Neural cell (in vitro differentiated cells): ENCODE results near the gene SLC10A7. TPM values are rescaled to one million over a fixed set of nuclear protein-coding genes. Genes with fewer than 3 reads are reported as not detected.

Source experiments
- H2AFZ ChIP-seq: fragments of 200-600, 300-800 bp; sonication (generic), shearing (Covaris generic); 2 replicates; pipeline ENCODE4 v1.6.0; 2014; ENCODE audit warnings: low read depth, mild to moderate bottlenecking, antibody characterized with exemption, low read length, moderate library complexity
- H3F3A ChIP-seq: fragments of 200-600 bp; shearing (Covaris generic); 2 replicates; pipeline ENCODE4 v1.6.1; 2016; ENCODE audit warnings: mild to moderate bottlenecking, moderate library complexity, mixed read lengths, antibody characterized with exemption, low read length; ENCODE audit not compliant: insufficient read depth, poor library complexity, severe bottlenecking
- H3K27ac ChIP-seq: fragments of 200-600, 300-800 bp; sonication (generic), shearing (Covaris generic); 2 replicates; pipeline ENCODE4 v1.5.1; 2014; ENCODE audit warnings: mild to moderate bottlenecking, low read length, moderate library complexity
- H3K27me3 ChIP-seq: fragments of 300-800, 200-600 bp; sonication (generic), shearing (Covaris generic); 2 replicates; pipeline ENCODE4 v1.6.0; 2014; ENCODE audit warnings: mild to moderate bottlenecking, low read depth, low read length, moderate library complexity; ENCODE audit not compliant: insufficient read depth
- H3K36me3 ChIP-seq: fragments of 300-800, 200-600 bp; sonication (generic), shearing (Covaris generic); 2 replicates; pipeline ENCODE4 v1.5.1; 2014; ENCODE audit warnings: mild to moderate bottlenecking, antibody characterized with exemption, low read length, moderate library complexity; ENCODE audit not compliant: insufficient read depth
- H3K4me2 ChIP-seq: fragments of 300-800, 200-600 bp; sonication (generic), shearing (Covaris generic); 2 replicates; pipeline ENCODE4 v1.6.0; 2014; ENCODE audit warnings: mild to moderate bottlenecking, low read length
- H3K4me3 ChIP-seq: fragments of 300-800, 200-600 bp; sonication (generic), shearing (Covaris generic); 2 replicates; pipeline ENCODE4 v1.5.1; 2014; ENCODE audit warnings: mild to moderate bottlenecking, low read length, moderate library complexity
- H3K79me2 ChIP-seq: fragments of 200-600 bp; shearing (Covaris generic); replicated peaks from 2 replicates; pipeline ENCODE4 v1.6.0; 2014; ENCODE audit warnings: mild to moderate bottlenecking, low read length, moderate library complexity; ENCODE audit not compliant: insufficient read depth
- H3K9ac ChIP-seq: fragments of 300-800, 200-600 bp; sonication (generic), shearing (Covaris generic); 2 replicates; pipeline ENCODE4 v1.6.1; 2016; ENCODE audit warnings: mild to moderate bottlenecking, low read length, mixed read lengths
- H3K9me2 ChIP-seq: fragments of 200-600 bp; shearing (Covaris generic); 2 replicates; pipeline ENCODE4 v1.6.1; 2016; ENCODE audit warnings: mild to moderate bottlenecking, low read length, mixed read lengths; ENCODE audit not compliant: insufficient read depth
- H3K9me3 ChIP-seq: fragments of 200-600, 300-800 bp; sonication (generic), shearing (Covaris generic); 2 replicates; pipeline ENCODE4 v1.6.1; 2016; ENCODE audit warnings: mild to moderate bottlenecking, mixed run types, low read length, moderate library complexity, mixed read lengths
- H4K20me1 ChIP-seq: fragments of 200-600 bp; shearing (Covaris generic); 2 replicates; pipeline ENCODE4 v1.6.1; 2016; ENCODE audit warnings: mild to moderate bottlenecking, mixed run types; ENCODE audit not compliant: insufficient read depth
- EP300 ChIP-seq: fragments of 450-650 bp; conservative IDR thresholded peaks from 2 replicates; pipeline ENCODE4 v1.6.1; 2014; ENCODE audit warnings: antibody characterized with exemption, mild to moderate bottlenecking, moderate library complexity; ENCODE audit not compliant: poor library complexity, severe bottlenecking
- EZH2 ChIP-seq: fragments of 200-600, 300-800 bp; shearing (Covaris generic), sonication (generic); IDR thresholded peaks from 2 replicates; pipeline ENCODE4 v1.6.1; 2014; ENCODE audit warnings: antibody characterized with exemption, low read length, borderline replicate concordance, mild to moderate bottlenecking; ENCODE audit not compliant: insufficient read depth, poor library complexity, severe bottlenecking
- MXI1 ChIP-seq: fragments of 450-650 bp; conservative IDR thresholded peaks from 2 replicates; pipeline ENCODE4 v1.6.1; 2014; ENCODE audit warnings: antibody characterized with exemption, mild to moderate bottlenecking; ENCODE audit not compliant: poor library complexity, severe bottlenecking
- POLR2AphosphoS5 ChIP-seq: IDR thresholded peaks from 2 replicates; pipeline ENCODE4 v1.6.1; 2012
- RAD21 ChIP-seq: fragments of 450-650 bp; conservative IDR thresholded peaks from 2 replicates; pipeline ENCODE4 v1.6.1; 2014; ENCODE audit warnings: antibody characterized with exemption, mild to moderate bottlenecking, moderate library complexity
- SMC3 ChIP-seq: fragments of 450-650 bp; conservative IDR thresholded peaks from 2 replicates; pipeline ENCODE4 v1.6.1; 2014; ENCODE audit warnings: antibody characterized with exemption, mild to moderate bottlenecking, moderate library complexity; ENCODE audit not compliant: poor library complexity
- TAF1 ChIP-seq: IDR thresholded peaks from 2 replicates; pipeline ENCODE4 v1.6.1; 2012; ENCODE audit warnings: low read depth
- polyA plus RNA-seq: library from polyadenylated mRNA; depleted of rRNA; stranded (reverse); fragments of >200 nt; gene quantifications from 2 replicates; pipeline ENCODE4 v1.2.3, GENCODE V29; 2014
- TF ChIP-seq, protein P1 (sequence below): fragments of 450-650 bp; IDR thresholded peaks from 2 replicates; pipeline ENCODE4 v1.5.1; 2014; ENCODE audit warnings: antibody characterized with exemption, mild to moderate bottlenecking, moderate library complexity; ENCODE audit not compliant: poor library complexity, severe bottlenecking
- TF ChIP-seq, protein P2 (sequence below): IDR thresholded peaks from 2 replicates; pipeline ENCODE4 v1.6.1; 2012; ENCODE audit warnings: borderline replicate concordance

Gene SLC10A7
- polyA plus RNA-seq, 1 donor from 2014 or later, result 5.5 TPM

DNA sequence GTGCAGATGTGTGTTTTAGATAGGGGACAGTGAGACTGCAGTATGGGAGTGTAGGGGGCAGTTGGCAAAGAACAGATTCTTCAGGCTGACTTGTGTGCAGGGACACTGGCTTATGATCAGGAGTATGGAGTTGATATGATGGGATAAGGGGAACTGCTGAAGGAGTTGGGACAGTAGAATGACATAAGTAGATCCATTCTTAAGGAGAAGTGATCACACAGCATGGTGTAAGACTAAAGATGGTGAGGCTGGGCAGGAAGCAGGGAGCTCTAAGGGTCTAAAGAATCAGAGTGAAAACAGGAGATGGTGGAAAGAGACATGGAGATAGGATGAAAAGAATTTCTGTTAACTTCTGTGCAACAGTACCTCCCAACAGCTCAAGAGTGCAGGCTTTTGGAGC is 236.7 kb downstream of the SLC10A7 start:
- H3K36me3 ChIP-seq, result no peaks in the 10 kb centered on the region
- no peak overlapping the region for H3K9ac ChIP-seq
- no peaks in the 10 kb centered on the region for H3K9me3 ChIP-seq
- no peaks in the 10 kb centered on the region for H4K20me1 ChIP-seq
- no peaks in the 10 kb centered on the region for H3K27me3 ChIP-seq
- no peaks in the 10 kb centered on the region for H3K79me2 ChIP-seq
- H3K9me2 ChIP-seq, result no peaks in the 10 kb centered on the region
- no peak overlapping the region for H3K4me2 ChIP-seq
- H3K4me3 ChIP-seq, result no peak overlapping the region
- no peak overlapping the region for H3K27ac ChIP-seq
- H3F3A ChIP-seq, result no peaks in the 10 kb centered on the region
- TF ChIP-seq MXI1 (no peak), RAD21 (no peak), EZH2 (no peak), TAF1 (no peak), POLR2AphosphoS5 (no peak), EP300 (no peak), SMC3 (no peak)
- TF ChIP-seq, protein P1, sequence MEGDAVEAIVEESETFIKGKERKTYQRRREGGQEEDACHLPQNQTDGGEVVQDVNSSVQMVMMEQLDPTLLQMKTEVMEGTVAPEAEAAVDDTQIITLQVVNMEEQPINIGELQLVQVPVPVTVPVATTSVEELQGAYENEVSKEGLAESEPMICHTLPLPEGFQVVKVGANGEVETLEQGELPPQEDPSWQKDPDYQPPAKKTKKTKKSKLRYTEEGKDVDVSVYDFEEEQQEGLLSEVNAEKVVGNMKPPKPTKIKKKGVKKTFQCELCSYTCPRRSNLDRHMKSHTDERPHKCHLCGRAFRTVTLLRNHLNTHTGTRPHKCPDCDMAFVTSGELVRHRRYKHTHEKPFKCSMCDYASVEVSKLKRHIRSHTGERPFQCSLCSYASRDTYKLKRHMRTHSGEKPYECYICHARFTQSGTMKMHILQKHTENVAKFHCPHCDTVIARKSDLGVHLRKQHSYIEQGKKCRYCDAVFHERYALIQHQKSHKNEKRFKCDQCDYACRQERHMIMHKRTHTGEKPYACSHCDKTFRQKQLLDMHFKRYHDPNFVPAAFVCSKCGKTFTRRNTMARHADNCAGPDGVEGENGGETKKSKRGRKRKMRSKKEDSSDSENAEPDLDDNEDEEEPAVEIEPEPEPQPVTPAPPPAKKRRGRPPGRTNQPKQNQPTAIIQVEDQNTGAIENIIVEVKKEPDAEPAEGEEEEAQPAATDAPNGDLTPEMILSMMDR, result no peak
- no peak overlapping the region for H2AFZ ChIP-seq

DNA sequence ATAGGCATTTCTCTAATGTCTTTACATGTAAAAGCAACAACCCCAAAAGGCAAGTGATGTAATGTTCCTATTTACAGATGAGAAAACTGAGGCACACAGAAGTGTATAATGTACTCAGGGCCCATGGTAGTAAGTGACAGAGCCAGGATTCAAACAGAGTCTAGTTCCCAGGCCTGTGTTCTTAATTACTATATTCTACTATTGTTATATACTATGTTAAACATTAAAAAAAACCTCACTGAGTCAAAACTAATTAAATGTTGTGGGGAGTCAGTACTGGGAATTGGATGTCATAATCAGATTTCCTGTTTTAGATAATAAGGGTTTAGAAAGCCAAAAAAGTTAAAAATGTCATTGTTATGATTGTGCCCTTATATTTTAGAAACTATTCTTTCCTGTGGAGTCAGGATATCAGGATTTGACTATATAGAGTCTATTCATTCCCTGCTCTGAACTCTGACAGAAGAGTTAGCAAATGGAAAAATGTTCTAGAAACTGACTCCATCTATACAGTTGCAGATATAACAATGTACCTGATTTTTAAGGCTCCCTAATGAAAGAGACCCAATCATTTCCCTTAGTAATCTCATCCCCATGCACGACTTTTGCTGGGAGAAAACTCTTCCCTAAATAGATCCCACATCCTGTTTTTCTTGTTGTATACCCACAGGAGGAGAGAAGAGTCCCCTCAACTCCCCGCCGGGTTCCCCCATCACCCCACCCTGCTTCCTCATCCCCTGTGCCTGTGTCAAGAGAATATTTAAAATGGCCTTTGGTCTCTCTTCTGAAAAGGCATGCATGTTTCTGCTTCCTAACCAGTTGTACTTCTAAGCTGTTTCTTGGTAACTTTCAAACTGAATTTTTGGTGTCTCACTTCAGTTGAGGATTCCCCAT is 237.7 kb downstream of the SLC10A7 start:
- no peak overlapping the region for H3K4me3 ChIP-seq
- no peaks in the 10 kb centered on the region for H3F3A ChIP-seq
- H3K9me3 ChIP-seq, result no peaks in the 10 kb centered on the region
- no peak overlapping the region for H3K4me2 ChIP-seq
- no peaks in the 10 kb centered on the region for H3K79me2 ChIP-seq
- H3K9me2 ChIP-seq, result no peaks in the 10 kb centered on the region
- no peak overlapping the region for H2AFZ ChIP-seq
- no peaks in the 10 kb centered on the region for H4K20me1 ChIP-seq
- no peaks in the 10 kb centered on the region for H3K27me3 ChIP-seq
- H3K27ac ChIP-seq, result no peak overlapping the region
- H3K9ac ChIP-seq, result no peak overlapping the region
- no peaks in the 10 kb centered on the region for H3K36me3 ChIP-seq
- TF ChIP-seq MXI1 (no peak), EP300 (no peak)
- TF ChIP-seq, protein P1, result no peak

DNA sequence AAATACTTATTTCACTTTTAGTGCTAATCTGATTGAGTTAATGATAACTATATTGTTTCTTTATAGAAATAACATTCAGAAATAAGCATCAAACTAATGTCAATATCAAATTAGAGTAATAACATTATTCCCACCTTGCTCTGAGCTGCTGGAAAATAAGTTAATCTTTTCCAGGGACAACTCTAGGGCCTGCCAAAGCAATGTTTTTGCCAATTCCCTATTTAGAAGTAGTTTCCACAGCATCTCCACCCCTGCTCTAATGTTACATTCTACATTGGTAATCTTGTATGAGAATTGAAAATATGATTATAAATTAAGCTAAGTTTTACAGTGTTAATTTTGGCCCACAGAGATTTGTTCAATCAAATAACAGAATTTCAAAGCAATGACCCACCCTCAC is 239.1 kb downstream of the SLC10A7 start:
- Histone ChIP-seq H3K27ac (no peak overlapping the region), H3F3A (no peaks in the 10 kb centered on the region), H2AFZ (no peak overlapping the region), H3K9me3 (no peaks in the 10 kb centered on the region), H3K79me2 (no peaks in the 10 kb centered on the region), H3K4me2 (no peak overlapping the region), H3K9ac (no peak overlapping the region), H3K4me3 (no peak overlapping the region), H4K20me1 (no peaks in the 10 kb centered on the region), H3K9me2 (no peaks in the 10 kb centered on the region), H3K36me3 (no peaks in the 10 kb centered on the region), H3K27me3 (no peaks in the 10 kb centered on the region)
- TF ChIP-seq EP300, result no peak
- TF ChIP-seq SMC3, result no peak
- no peak for TF ChIP-seq POLR2AphosphoS5
- no peak for TF ChIP-seq EZH2
- no peak for TF ChIP-seq TAF1
- TF ChIP-seq RAD21, result no peak
- TF ChIP-seq, protein P1, result no peak
- TF ChIP-seq, protein P2, sequence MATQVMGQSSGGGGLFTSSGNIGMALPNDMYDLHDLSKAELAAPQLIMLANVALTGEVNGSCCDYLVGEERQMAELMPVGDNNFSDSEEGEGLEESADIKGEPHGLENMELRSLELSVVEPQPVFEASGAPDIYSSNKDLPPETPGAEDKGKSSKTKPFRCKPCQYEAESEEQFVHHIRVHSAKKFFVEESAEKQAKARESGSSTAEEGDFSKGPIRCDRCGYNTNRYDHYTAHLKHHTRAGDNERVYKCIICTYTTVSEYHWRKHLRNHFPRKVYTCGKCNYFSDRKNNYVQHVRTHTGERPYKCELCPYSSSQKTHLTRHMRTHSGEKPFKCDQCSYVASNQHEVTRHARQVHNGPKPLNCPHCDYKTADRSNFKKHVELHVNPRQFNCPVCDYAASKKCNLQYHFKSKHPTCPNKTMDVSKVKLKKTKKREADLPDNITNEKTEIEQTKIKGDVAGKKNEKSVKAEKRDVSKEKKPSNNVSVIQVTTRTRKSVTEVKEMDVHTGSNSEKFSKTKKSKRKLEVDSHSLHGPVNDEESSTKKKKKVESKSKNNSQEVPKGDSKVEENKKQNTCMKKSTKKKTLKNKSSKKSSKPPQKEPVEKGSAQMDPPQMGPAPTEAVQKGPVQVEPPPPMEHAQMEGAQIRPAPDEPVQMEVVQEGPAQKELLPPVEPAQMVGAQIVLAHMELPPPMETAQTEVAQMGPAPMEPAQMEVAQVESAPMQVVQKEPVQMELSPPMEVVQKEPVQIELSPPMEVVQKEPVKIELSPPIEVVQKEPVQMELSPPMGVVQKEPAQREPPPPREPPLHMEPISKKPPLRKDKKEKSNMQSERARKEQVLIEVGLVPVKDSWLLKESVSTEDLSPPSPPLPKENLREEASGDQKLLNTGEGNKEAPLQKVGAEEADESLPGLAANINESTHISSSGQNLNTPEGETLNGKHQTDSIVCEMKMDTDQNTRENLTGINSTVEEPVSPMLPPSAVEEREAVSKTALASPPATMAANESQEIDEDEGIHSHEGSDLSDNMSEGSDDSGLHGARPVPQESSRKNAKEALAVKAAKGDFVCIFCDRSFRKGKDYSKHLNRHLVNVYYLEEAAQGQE, result no peak
- TF ChIP-seq MXI1, result no peak
